Glomerular visceral epithelial cell (primary cell): Measurements from ENCODE around the gene HSD17B8.

Source experiments
- DNase-seq: peaks from one replicate; pipeline ENCODE4 v3.0.0-alpha.2; 2016; ENCODE audit errors: extremely low spot score

HSD17B8 gene

GRCh38 chr6:33191383-33192104 is 12.9 kb upstream of the HSD17B8 start:
- peak; percentile 17 for DNase-seq

- no peak for DNase-seq
Observed at GRCh38 chr6:33192105-33192646, 12.3 kb upstream of the HSD17B8 start, which contains the start of gene COL11A2. Gene COL11A2, minus strand, starts transcription at chr6:33192467. Its CDS starts 227 bp downstream, at chr6:33192240.

DNA sequence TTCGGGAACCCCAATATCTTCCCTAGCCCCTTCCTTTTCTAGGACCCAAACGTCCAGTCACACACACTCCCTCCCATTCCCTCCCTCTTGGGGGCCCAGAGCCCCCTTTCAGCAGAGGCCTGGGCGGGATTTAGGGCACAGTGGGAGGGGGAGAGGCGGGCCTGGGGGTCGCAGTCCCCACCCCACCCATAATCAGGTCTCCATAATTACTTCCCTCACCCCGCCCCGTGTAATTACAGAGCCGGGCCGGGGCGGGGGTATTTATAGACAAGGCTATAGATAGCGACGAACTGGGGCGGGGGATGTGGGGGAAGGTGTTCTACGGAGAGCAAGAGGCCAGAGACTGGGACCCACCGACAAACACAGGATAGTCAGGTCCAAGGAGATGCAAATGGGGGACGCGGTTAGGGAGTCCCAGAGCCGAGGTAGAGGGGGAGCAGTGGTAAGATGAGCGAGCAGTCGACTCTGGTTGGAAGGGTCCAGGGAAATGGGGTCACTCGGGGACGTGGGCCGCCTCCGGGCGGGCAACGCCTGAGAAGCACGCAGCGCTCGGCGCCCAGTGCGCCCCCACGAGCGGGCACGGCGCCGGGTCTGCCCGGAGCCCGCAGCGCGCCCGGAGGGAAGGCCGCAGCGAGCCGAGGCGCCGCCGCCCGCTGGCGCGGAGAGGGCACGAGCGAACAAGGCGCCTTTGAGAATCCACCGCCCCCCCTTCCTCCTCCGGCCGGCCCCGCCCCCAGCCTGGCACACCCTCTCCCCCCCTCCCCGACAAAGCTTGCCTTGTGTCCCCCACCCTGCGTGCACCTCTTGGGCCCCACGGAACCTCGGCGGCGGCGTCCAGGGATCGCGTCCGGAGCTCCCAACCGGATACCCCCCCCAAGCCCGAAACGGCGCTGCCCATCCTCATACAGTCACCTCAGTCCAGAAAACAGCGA is 11.5 kb upstream of the HSD17B8 start:
- no peak for DNase-seq

DNA sequence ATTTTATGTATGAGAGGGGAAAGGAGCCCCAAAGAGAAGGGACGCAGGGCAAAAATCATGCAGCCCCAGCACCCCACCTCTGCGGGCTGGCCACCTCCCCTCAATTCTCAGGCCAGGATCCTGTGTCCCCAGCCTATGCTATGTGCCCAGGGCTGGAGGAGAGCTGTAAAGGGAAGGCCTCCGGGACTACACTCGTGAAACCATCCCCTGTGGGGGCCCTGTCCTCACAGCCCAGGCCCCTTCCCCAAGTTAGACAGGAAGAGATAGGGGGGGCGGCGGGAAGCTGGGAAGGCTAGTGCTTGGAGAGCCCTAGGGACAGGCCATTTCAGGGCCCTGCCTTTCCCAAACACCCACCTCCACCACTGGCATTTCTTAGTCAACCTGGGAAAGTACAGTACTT is 10.8 kb upstream of the HSD17B8 start:
- no peak for DNase-seq

DNA sequence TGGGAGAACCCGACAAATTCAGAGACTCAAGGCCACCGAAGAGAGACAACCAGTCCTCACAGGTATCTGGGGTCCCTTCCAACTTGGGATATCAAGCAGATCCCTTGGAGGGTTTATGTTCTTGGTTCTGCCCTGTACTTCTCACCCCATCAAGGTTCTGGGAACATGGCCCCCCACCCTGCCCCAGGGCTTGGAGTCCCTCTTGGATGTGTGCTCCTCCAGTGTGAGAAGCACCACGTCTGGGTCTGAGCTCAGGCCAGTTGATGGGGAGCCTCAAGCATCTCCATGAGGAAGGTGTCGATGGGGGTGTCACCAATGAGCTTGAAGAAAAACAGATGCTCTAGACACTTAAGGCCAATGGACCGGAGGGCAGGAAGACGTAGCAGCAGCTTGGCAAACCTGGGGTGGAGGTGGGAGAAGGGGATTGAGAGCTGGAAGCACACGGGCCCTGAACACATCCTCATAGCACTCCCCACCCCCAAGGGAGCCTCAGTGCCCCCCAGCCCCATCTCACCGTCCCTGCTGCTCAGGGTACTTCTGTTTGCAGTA is 9.9 kb upstream of the HSD17B8 start:
- DNase-seq, result no peak

- no peak for DNase-seq
Observed at GRCh38 chr6:33195304-33196165, 8.9 kb upstream of the HSD17B8 start.

DNA sequence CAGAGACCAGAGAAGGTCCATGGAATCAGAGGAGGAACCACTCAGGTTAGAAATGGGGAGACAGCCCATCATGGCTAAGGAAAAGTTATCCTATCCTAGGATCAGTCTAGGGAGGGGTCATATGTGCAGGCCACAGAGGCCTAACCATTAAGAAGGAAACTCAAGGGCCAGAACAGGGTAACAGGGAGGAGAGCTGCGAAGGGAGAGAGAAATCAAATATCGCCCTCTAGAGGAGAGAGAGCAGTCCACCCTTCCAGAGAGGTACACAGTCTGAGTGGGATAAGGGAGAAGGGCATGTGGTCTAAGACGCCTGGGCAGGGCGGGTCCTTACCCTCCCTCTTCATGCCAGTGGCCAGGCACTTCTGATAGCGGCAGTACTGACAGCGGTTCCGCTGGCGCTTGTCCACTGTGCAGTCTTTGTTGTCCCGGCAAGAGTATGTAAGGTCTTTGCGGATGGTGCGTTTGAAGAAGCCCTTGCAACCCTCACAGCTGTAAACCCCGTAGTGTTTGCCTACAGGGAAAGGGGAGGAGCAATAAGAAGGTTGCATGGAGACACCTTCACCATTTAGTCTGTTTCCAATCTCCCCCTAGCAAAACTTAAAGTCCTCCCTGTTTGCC is 6.9 kb upstream of the HSD17B8 start:
- DNase-seq, result peak; percentile 44

GRCh38 chr6:33198159-33198852 is 6.1 kb upstream of the HSD17B8 start:
- no peak for DNase-seq

DNA sequence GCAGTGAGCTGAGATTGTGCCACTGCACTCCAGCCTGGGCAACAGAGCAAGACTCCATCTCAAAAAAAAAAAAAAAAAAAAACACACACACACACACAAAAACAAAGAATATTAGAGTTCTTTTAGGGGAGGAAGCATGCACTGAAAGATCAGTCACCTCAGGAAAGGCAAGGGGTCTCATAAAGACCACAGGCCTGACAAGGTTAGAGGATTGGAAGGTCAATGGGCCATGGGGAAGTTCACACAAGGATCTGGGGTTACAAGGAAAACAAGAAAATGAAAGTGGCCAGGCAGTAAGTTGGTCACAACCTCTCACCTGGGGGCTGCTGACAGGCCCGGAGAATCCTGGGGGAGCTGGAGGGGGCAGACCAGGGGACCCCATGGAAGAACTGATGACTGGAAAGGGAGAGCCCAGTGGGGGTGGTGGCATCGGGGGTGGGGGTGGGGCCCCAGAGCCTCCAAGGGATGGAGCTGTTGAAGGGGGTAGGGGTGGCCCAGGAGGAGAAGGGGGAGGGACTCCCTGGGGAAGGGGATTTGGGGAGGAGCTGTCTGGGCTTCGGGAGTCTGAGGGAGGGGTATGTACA is 5.5 kb upstream of the HSD17B8 start:
- no peak for DNase-seq

DNA sequence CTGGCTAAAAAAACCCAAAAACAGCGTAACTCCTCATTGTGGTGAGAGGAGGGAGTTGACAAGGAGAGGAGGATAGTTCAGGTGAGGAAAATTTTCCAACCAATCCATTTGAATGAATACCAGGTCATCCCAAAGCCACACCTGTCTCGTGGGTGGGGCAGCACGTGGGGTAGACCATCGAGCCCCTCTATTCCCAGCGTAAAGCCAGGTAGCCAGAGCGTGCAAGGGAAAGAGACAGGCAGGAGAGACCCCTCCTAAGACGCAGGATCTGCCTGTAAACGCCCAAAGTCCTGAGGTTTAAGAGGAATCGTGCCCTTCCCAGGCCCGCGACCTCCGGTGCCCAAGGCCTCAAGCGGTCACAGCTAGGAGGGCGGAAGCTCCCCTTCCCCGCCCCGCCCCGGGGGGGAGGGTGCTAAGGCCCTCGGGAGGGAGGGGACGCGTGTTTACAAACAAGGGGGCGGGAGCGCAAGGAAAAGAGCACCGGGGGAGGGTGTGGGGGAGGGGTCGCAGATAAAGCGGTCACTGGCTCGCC is 4.7 kb upstream of the HSD17B8 start:
- peak; percentile 65 for DNase-seq

DNA sequence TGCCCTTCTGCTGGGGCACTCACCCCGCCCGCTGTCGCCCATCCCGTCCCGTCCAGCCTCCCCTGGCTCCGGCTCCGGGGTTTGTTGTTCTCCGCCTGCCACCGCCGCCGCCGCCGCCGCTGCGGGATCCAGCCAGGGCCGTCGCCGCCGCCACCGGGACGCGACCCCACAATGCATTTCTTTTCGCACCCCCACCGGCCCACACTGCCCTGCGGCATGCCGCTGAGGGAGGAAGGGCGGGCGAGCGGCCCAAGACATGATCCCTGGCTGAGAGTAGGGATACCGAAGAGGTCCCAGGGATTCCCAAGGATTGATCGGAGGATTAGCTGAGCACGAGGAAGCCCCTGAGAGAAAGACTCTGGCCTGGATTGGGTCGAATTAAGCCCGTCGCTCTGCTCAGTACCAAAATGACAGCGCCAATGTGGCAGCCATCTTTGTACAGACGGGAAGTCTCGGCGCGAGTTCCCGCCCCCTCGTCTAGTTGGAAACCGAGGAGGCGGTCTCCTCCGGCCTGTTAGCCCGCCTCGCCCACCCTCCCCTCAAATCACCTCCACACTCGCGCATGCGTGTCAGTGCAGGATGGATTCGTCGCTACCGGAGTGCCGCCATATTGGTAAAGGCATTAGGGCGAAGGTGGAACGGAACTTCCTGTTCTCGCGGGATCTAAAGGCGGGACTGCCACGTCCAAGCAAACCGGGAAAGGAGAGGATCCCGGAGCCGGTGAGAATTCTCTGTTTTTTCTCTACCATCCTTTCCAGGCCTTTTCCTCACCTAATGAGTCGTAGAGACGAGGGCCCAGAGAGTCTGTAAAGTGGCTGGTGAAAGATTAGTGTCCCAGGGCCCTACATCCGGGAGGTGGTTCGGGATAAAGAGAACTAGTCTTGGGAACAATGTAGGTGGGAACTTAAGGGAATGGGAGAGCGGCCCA is 4.0 kb upstream of the HSD17B8 start, which contains the start of the genes RXRB and SLC39A7:
RXRB (minus strand) TSS at position 447 of the 928 bp plus-strand sequence; CDS start at position 258, 189 bp downstream.
SLC39A7 (plus strand) TSS at position 649 of the 928 bp plus-strand sequence. CDS start 379 bp downstream, outside the sequence.
- DNase-seq, result peak; percentile 99

- DNase-seq, result no peak
Observed at GRCh38 chr6:33201147-33201545, 3.3 kb upstream of the HSD17B8 start.

DNA sequence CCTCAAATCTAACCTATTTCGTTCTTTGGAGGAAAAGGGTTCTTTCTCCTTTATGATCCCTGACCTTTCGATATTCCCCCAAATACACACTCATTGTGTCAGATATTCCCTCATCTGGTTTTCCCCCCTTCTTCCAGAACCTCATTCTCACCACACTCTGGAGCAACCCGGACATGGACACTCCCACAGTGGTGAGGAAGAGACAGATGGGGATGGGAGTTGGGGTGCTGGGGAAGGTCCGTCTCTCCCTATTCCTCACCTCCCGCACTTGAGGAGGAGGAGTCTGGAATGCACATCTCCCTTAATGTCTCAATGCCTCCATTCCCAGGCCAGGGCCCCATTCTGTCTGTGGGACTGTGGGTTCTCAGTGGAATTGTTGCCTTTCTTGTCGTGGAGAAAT is 2.5 kb upstream of the HSD17B8 start:
- no peak for DNase-seq

GRCh38 chr6:33202799-33203198 is 1.7 kb upstream of the HSD17B8 start:
- DNase-seq, result no peak

DNA sequence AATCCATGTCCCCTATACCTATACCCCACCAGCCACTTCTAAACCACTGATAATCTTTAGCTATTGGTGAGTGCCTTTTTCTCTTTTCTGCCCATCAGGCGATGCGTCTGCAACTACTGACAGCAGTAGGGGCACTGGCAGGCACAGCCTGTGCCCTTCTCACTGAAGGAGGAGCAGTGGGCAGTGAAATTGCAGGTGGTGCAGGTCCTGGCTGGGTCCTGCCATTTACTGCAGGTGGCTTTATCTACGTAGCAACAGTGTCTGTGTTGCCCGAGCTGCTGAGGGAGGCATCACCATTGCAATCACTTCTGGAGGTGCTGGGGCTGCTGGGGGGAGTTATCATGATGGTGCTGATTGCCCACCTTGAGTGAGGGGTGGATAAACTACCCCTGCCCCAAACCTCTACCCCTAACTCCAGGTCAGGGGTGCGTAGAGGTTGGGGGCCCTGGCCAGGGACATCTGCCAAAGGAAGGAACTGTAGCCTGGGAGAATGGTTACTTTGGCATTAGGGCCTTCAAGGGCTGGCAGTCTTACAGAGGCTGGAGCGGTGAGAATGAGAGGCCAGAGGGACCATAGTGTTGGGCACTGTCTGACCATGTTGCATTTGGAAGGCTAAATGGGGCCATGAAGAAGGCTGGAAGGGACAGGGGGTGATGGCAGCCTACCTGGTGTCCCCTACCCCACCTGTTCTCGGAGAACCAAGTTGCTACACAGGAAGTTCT is 851 bp upstream of the HSD17B8 start:
- DNase-seq, result no peak

- DNase-seq, result no peak
Observed at GRCh38 chr6:33204165-33204414, 365 bp upstream of the HSD17B8 start.

DNA sequence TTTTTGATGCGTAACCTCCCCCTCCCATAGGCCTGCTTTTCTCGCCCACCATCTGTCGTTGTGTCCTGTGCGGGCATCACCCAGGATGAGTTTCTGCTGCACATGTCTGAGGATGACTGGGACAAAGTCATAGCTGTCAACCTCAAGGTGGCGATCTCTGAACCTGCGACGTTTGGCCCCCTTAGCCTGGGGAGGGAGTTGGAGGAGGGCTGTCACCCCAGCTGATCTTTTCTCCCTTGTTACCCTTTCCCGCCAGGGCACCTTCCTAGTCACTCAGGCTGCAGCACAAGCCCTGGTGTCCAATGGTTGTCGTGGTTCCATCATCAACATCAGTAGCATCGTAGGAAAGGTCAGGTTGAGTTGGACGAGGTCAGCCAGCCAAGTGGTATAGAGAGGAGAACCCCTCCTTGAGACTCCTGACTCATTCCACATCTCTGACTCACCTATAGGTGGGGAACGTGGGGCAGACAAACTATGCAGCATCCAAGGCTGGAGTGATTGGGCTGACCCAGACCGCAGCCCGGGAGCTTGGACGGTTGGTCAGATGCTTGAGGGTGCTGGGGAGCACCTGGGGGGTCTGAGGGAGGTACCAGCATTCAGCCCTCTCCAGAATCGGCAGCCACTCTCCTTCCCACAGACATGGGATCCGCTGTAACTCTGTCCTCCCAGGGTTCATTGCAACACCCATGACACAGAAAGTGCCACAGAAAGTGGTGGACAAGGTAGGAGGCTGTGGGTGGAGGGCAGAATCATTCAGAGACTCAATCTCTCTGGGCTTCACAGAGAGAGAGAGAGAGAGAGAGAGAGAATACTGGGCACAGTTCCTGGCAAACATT is 954 bp downstream of the HSD17B8 start:
- DNase-seq, result peak; percentile 97
